Lung (tissue), 12 donors: ENCODE measurements around the gene TMEM141. TPM values are rescaled to one million over a fixed set of nuclear protein-coding genes. Genes with fewer than 3 reads are reported as not detected.
A peak's percentile ranks its signal among the peaks of the same experiment; 100 is the strongest.
"Not testable (repeated sequence)": the region's sequence is repeated elsewhere in the genome, so short reads cannot be mapped to it uniquely, and the experiment has no call there.

Experiments
- ATAC-seq: fragments of 200-7000 bp; cut with Tn5 transposase; one replicate; pipeline ENCODE4 v1.9.1; 2020; ENCODE audit warnings: moderate number of reproducible peaks; ENCODE audit not compliant: insufficient read depth, low FRiP score
- DNase-seq, 3 donors: peaks; one replicate each; pipeline ENCODE4 v3.0.0-alpha.2; 2013 to 2017
- H3K27ac ChIP-seq, 2 donors: one replicate each; pipeline ENCODE4 v1.5.1; 2013; ENCODE audit warnings: mild to moderate bottlenecking in 2 of 2, moderate library complexity in 2 of 2, control low read depth in 1 of 2, inconsistent platforms in 1 of 2, low read depth in 1 of 2, low read length in 1 of 2
- H3K27me3 ChIP-seq, 3 donors: one replicate each; pipeline ENCODE4 v1.5.1; 2013; ENCODE audit warnings: low read length in 2 of 3; ENCODE audit not compliant: control insufficient read depth in 3 of 3, insufficient read depth in 3 of 3
- H3K36me3 ChIP-seq, 4 donors: one replicate each; pipeline ENCODE4 v1.5.1; 2013; ENCODE audit warnings: low read length in 4 of 4, mild to moderate bottlenecking in 1 of 4, moderate library complexity in 1 of 4; ENCODE audit not compliant: control insufficient read depth in 4 of 4, insufficient read depth in 4 of 4
- H3K4me1 ChIP-seq, 5 donors: one replicate each; pipeline ENCODE4 v1.5.1; 2013; ENCODE audit warnings: low read length in 5 of 5, mild to moderate bottlenecking in 2 of 5, moderate library complexity in 1 of 5; ENCODE audit not compliant: control insufficient read depth in 5 of 5, insufficient read depth in 5 of 5
- H3K4me3 ChIP-seq: one replicate; pipeline ENCODE4 v1.5.1; 2013; ENCODE audit warnings: mild to moderate bottlenecking, control low read depth, moderate library complexity
- H3K9ac ChIP-seq, 2 donors: one replicate each; pipeline ENCODE4 v1.5.1; 2013; ENCODE audit warnings: low read length in 2 of 2, control low read depth in 1 of 2; ENCODE audit not compliant: insufficient read depth in 1 of 2
- H3K9me3 ChIP-seq, 4 donors: one replicate each; pipeline ENCODE4 v1.5.1; 2013; ENCODE audit warnings: low read length in 3 of 4, mild to moderate bottlenecking in 1 of 4, moderate library complexity in 1 of 4; ENCODE audit not compliant: control insufficient read depth in 4 of 4, insufficient read depth in 3 of 4
- WGBS, 2 donors: extraction: QIAGEN DNeasy Blood & Tissue Kit; methylation state at CpG; one replicate each; pipeline ENCODE4 v1.1.7; 2013; 5-methylcytosine and 5-hydroxymethylcytosine counted together
- polyA plus RNA-seq, 2 donors: library from polyadenylated mRNA; stranded (reverse); fragments of 200-250 nt; gene quantifications; one replicate each; pipeline ENCODE4 v1.2.1, GENCODE V29; 2013
- total RNA-seq, 2 donors: library from RNA; depleted of rRNA in 1 of 2; stranded (reverse); fragments of >200 nt in 1 of 2; gene quantifications; one replicate each; pipeline ENCODE4 v1.2.1, GENCODE V29; 2014 to 2021
- TF ChIP-seq, protein P1 (sequence below): IDR thresholded peaks from 2 replicates; pipeline ENCODE4 v1.5.1; 2012; ENCODE audit warnings: mild to moderate bottlenecking; ENCODE audit errors: control extremely low read depth, extremely low read depth
- donor health status: control.
- donor health status: control.
- donor health status: Bipolar disorder and iron deficiency.
- donor health status: healthy.
- donor health status: DM: yes; HTN: yes; CAD: no.

Gene TMEM141
- total and polyA plus RNA-seq, 4 donors: 56.5 to 177 (median 113) TPM

DNA sequence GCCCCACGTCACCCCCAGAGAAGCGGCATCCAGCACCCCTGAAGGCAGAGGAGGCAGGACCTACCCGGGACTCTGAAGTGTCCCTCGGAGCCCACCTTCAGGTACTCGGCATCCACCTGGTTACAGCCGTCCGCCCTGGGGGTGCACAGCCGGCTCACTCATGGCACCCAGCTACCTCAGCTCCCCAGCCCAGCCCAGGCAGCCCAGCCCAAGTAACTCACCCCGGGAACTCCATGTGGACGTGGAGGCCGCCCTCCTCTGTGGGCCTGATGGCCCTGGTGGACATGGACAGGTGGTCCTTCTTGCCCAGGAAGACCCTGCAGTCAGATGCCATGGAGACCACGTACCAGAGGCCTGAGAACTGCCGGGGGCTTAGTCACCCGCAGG is 27.5 kb upstream of the TMEM141 start:
- TF ChIP-seq, protein P1, sequence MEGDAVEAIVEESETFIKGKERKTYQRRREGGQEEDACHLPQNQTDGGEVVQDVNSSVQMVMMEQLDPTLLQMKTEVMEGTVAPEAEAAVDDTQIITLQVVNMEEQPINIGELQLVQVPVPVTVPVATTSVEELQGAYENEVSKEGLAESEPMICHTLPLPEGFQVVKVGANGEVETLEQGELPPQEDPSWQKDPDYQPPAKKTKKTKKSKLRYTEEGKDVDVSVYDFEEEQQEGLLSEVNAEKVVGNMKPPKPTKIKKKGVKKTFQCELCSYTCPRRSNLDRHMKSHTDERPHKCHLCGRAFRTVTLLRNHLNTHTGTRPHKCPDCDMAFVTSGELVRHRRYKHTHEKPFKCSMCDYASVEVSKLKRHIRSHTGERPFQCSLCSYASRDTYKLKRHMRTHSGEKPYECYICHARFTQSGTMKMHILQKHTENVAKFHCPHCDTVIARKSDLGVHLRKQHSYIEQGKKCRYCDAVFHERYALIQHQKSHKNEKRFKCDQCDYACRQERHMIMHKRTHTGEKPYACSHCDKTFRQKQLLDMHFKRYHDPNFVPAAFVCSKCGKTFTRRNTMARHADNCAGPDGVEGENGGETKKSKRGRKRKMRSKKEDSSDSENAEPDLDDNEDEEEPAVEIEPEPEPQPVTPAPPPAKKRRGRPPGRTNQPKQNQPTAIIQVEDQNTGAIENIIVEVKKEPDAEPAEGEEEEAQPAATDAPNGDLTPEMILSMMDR: no peak
- Histone ChIP-seq H3K9ac (no peak overlapping the region), H3K27ac (no peak overlapping the region), H3K4me1 (peaks cover 0 to 2% (median 0%) of the 10 kb centered on the region in 5 donors), H3K36me3 (no peaks in the 10 kb centered on the region), H3K9me3 (no peaks in the 10 kb centered on the region), H3K4me3 (no peak overlapping the region), H3K27me3 (peaks cover 0 to 3% (median 0%) of the 10 kb centered on the region in 3 donors)
- DNase-seq (no peak), ATAC-seq (no peak)
- WGBS, 2 donors: 89 to 90% methylated on average over 14 of the region's 14 CpGs

DNA sequence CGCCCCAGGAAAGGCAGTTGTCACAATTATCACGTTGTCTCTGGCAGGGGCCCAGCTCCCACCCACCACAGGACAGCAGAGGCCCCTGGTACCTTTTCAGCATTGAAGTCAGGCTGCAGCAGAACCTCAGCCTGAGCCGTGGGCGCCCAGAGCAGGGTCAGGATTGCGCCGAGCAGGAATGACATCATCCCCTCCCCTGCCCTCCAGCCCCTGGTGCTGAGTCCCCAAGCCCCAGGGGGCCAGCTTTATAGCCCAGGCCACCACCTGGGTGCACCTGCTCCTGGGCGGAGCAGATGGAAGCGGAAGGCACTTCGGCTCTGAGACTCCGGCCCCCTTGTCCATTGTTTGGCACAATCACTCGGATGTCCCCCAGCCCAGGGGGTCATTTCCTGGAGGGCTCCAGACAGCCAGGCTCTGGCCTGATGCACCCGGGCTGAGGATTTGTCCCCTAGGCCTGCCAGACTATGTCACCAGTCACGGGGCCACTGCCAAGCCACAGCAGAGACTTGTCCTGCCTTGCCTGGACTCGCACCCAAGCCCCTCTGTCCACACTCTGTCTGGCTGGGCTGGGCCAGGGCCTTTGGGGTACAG is 26.7 kb upstream of the TMEM141 start, which contains the start of gene LCN15:
Gene LCN15, minus strand, starts transcription at position 218 of the 591 bp plus-strand sequence. Its CDS starts 30 bp downstream, at position 188.
- Histone ChIP-seq H3K4me3 (no peak within 1 kb of the TSS), H3K27me3 (peaks cover 0 to 3% (median 0%) of the 10 kb centered on the region in 3 donors), H3K9ac (no peak within 1 kb of the TSS), H3K36me3 (no peaks in the 10 kb centered on the region), H3K9me3 (no peaks in the 10 kb centered on the region), H3K27ac (no peak within 1 kb of the TSS), H3K4me1 (peaks cover 0 to 2% (median 0%) of the 10 kb centered on the region in 5 donors)
- DNase-seq: no peak
- ATAC-seq: no peak
- WGBS, 2 donors: 69 to 81% methylated on average over 14 of the region's 14 CpGs
- TF ChIP-seq, protein P1: no peak

DNA sequence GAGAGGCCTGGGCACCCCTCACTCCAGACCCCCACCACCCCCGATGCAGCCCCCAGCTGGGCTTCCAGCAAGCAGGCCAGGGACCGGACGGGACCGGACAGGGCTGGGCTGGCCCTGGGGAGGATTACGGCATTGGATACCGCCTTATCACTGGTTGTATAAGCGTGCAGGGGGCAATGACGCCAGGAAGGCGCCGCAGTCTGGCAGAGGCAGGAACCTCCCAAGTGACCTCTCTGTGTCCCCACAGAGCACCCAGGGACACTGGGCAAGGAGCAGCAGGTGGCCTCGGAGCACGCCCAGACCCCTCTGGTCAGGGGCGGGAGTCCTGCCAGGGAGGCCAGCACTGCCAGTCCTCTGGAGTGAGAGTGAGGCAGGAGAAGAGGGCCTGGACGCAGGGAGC is 26.1 kb upstream of the TMEM141 start:
- TF ChIP-seq, protein P1: no peak
- H3K9me3 ChIP-seq: no peaks in the 10 kb centered on the region
- H3K9ac ChIP-seq: no peak overlapping the region
- H3K4me3 ChIP-seq: no peak overlapping the region
- 90 to 94% methylated on average over 14 of the region's 14 CpGs for WGBS, 2 donors
- peaks cover 0 to 3% (median 0%) of the 10 kb centered on the region in 3 donors for H3K27me3 ChIP-seq
- no peaks in the 10 kb centered on the region for H3K36me3 ChIP-seq
- H3K4me1 ChIP-seq: peaks cover 0 to 2% (median 0%) of the 10 kb centered on the region in 5 donors
- no peak for DNase-seq
- ATAC-seq: no peak
- H3K27ac ChIP-seq: no peak overlapping the region

DNA sequence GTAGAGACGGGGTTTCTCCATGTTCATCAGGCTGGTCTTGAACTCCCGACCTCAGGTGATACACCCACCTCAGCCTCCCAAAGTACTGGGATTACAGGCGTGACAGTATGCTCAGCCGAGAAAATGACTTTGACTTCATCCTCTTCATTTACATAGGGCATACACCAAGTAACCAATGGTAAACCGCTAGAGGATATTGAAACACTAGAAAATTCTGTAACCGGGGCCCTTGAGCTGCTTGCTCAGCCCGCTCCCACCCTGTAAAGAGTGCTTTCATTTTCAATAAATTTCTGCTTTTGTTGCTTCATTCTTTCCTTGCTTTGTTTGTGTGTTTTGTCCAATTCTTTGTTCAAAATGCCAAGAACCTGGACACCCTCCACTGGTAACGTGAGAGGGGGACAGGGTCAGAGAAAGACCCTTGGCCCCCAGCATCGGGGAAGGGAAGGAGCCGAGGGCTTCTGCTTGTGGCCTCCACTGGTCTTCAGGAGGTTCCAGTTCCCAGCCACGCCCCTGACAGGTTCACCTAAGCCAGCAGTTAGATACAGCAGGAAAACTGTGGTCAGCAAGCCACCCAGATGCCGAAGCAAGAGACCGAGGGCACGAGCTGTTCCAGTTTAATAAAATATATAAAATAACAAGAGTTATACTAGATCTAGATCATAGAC is 25.3 kb upstream of the TMEM141 start:
- not testable (repeated sequence) for H3K36me3 ChIP-seq, H3K27ac ChIP-seq, H3K27me3 ChIP-seq, H3K9ac ChIP-seq, H3K9me3 ChIP-seq, DNase-seq, H3K4me3 ChIP-seq, H3K4me1 ChIP-seq, ATAC-seq
- WGBS, 2 donors: 80 to 87% methylated on average over 14 of the region's 14 CpGs

DNA sequence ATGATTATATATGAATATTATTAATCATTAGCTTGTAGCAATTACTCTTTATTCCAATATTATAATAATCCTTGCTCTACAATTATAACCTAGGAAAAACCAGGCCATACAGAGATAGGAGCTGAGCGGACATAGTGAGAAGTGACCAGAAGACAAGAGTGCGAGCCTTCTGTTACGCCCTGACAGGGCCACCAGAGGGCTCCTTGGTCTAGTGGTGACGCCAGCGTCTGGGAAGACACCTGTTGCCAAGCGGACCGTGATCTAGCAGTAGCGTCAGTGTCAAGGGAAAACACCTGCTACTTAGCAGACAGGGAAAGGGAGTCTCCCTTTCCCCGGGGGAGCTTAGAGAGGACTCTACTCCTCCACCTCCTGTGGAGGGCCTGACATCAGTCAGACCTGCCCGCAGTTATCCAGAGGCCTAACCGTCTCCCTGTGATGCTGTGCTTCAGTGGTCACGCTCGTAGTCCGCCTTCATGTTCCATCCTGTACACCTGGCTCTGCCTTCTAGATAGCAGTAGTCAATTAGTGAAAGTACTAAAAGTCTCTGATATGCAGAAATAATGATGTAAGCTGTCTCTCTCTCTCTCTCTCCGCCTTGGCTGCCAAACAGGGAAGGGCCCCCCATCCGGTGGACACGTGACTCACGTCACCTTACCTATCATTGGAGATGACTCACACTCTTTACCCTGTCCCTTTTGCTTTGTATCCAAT is 24.6 kb upstream of the TMEM141 start:
- H3K27ac ChIP-seq, H3K9ac ChIP-seq, H3K4me1 ChIP-seq, H3K4me3 ChIP-seq, H3K27me3 ChIP-seq, H3K36me3 ChIP-seq, ATAC-seq, H3K9me3 ChIP-seq: not testable (repeated sequence)
- peak in 2 of 3 donors; percentile 23 to 42 for DNase-seq
- WGBS, 2 donors: 46 to 57% methylated on average over 17 to 18 of the region's 18 CpGs
